WTC11 (cell line): ENCODE results near the gene KRTAP10-4. TPM values are rescaled to one million over a fixed set of nuclear protein-coding genes. Genes with fewer than 3 reads are reported as not detected.

Experiments used
- ATAC-seq: fragments of 200-7000 bp; cut with Tn5 transposase; 2 replicates; pipeline ENCODE4 v1.10.0; 2021; ENCODE audit warnings: mild to moderate bottlenecking, moderate library complexity
- CTCF ChIA-PET: fragments of 300-600 bp; sonication (Branson Sonifier 250); formaldehyde crosslinking; loops from one replicate; lab custom pipeline; 2021; ENCODE audit warnings: antibody characterized with exemption; lab: Charles Lee
- POLR2A ChIA-PET: fragments of 350-600 bp; sonication (Branson Sonifier 250); formaldehyde crosslinking; loops from one replicate; lab custom pipeline; 2021; ENCODE audit warnings: antibody characterized with exemption; lab: Charles Lee
- DNase-seq: peaks from one replicate; pipeline ENCODE4 v3.0.0; 2021; ENCODE audit warnings: low spot score
- H3K27ac Mint-ChIP-seq: 2 replicates; pipeline ENCODE4 v1.8.0; 2021; ENCODE audit warnings: mixed read lengths
- H3K27me3 Mint-ChIP-seq: 2 replicates; pipeline ENCODE4 v1.8.0; 2021; ENCODE audit warnings: low read depth, mild to moderate bottlenecking, moderate library complexity, mixed read lengths
- H3K36me3 Mint-ChIP-seq: 2 replicates; pipeline ENCODE4 v1.8.0; 2021; ENCODE audit warnings: mixed read lengths
- H3K4me1 Mint-ChIP-seq: 2 replicates; pipeline ENCODE4 v1.8.0; 2022; ENCODE audit warnings: mixed read lengths
- H3K4me3 Mint-ChIP-seq: 2 replicates; pipeline ENCODE4 v1.8.0; 2021; ENCODE audit warnings: mild to moderate bottlenecking, moderate library complexity, mixed read lengths
- H3K9me3 Mint-ChIP-seq: 2 replicates; pipeline ENCODE4 v1.8.0; 2021; ENCODE audit warnings: mixed read lengths
- ATF1 ChIP-seq: sonication (generic); formaldehyde crosslinking; IDR thresholded peaks from 2 replicates; pipeline ENCODE4 v1.8.1; 2023; ENCODE audit warnings: mild to moderate bottlenecking, moderate library complexity, missing genetic modification reagents
- FOXJ3 ChIP-seq: sonication (generic); formaldehyde crosslinking; IDR thresholded peaks from 2 replicates; pipeline ENCODE4 v1.9.0; 2021; ENCODE audit warnings: missing genetic modification reagents, mild to moderate bottlenecking, borderline replicate concordance
- FOXP1 ChIP-seq: sonication (generic); formaldehyde crosslinking; IDR thresholded peaks from 2 replicates; pipeline ENCODE4 v1.8.0; 2022; ENCODE audit warnings: missing genetic modification reagents, mild to moderate bottlenecking, moderate library complexity, borderline replicate concordance
- NFE2L1 ChIP-seq: sonication (generic); formaldehyde crosslinking; IDR thresholded peaks from 2 replicates; pipeline ENCODE4 v1.8.1; 2023; ENCODE audit warnings: missing genetic modification reagents
- NR1H2 ChIP-seq: sonication (generic); formaldehyde crosslinking; IDR thresholded peaks from 2 replicates; pipeline ENCODE4 v1.9.0; 2021; ENCODE audit warnings: mild to moderate bottlenecking, moderate library complexity, missing genetic modification reagents
- RORB ChIP-seq: fragments of 250-450 bp; sonication (Bioruptor Pico); IDR thresholded peaks from 2 replicates; pipeline ENCODE4 v1.9.0; 2021; ENCODE audit warnings: mild to moderate bottlenecking
- TEAD4 ChIP-seq: sonication (generic); formaldehyde crosslinking; IDR thresholded peaks from 2 replicates; pipeline ENCODE4 v1.8.0; 2022; ENCODE audit warnings: mild to moderate bottlenecking, missing genetic modification reagents
- ZNF121 ChIP-seq: sonication (generic); formaldehyde crosslinking; IDR thresholded peaks from 2 replicates; pipeline ENCODE4 v1.8.0; 2023; ENCODE audit warnings: missing genetic modification reagents
- ZNF232 ChIP-seq: sonication (generic); formaldehyde crosslinking; IDR thresholded peaks from 2 replicates; pipeline ENCODE4 v1.8.0; 2022; ENCODE audit warnings: mild to moderate bottlenecking, missing genetic modification reagents
- total RNA-seq: library from RNA; stranded (reverse); gene quantifications from 3 replicates; pipeline ENCODE4 v1.2.3, GENCODE V29; 2021
- TF ChIP-seq, protein P1 (sequence below): fragments of 250-450 bp; sonication (Bioruptor Pico); IDR thresholded peaks from 2 replicates; pipeline ENCODE4 v1.9.0; 2021; ENCODE audit warnings: mild to moderate bottlenecking, borderline replicate concordance
- TF ChIP-seq, protein P2 (sequence below): sonication (generic); formaldehyde crosslinking; IDR thresholded peaks from 2 replicates; pipeline ENCODE4 v1.8.1; 2022; ENCODE audit warnings: missing genetic modification reagents, borderline replicate concordance
- TF ChIP-seq, protein P3 (sequence below): sonication (generic); formaldehyde crosslinking; IDR thresholded peaks from 2 replicates; pipeline ENCODE4 v1.8.1; 2023; ENCODE audit warnings: mild to moderate bottlenecking, moderate library complexity, missing genetic modification reagents
- TF ChIP-seq, protein P4 (sequence below): sonication (generic); formaldehyde crosslinking; IDR thresholded peaks from 2 replicates; pipeline ENCODE4 v1.8.0; 2022; ENCODE audit warnings: mild to moderate bottlenecking, missing genetic modification reagents
- TF ChIP-seq, protein P5 (sequence below): sonication (generic); formaldehyde crosslinking; IDR thresholded peaks from 2 replicates; pipeline ENCODE4 v1.8.1; 2022; ENCODE audit warnings: low read depth, missing genetic modification reagents, borderline replicate concordance
- TF ChIP-seq, protein P6 (sequence below): sonication (generic); formaldehyde crosslinking; IDR thresholded peaks from 2 replicates; pipeline ENCODE4 v1.8.0; 2023; ENCODE audit warnings: mild to moderate bottlenecking, missing genetic modification reagents
- TF ChIP-seq, protein P7 (sequence below): sonication (generic); formaldehyde crosslinking; IDR thresholded peaks from 2 replicates; pipeline ENCODE4 v1.8.1; 2022; ENCODE audit warnings: mild to moderate bottlenecking, moderate library complexity, missing genetic modification reagents

The KRTAP10-4 gene
- total RNA-seq, 1 experiment from 2014 or later = not detected

DNA sequence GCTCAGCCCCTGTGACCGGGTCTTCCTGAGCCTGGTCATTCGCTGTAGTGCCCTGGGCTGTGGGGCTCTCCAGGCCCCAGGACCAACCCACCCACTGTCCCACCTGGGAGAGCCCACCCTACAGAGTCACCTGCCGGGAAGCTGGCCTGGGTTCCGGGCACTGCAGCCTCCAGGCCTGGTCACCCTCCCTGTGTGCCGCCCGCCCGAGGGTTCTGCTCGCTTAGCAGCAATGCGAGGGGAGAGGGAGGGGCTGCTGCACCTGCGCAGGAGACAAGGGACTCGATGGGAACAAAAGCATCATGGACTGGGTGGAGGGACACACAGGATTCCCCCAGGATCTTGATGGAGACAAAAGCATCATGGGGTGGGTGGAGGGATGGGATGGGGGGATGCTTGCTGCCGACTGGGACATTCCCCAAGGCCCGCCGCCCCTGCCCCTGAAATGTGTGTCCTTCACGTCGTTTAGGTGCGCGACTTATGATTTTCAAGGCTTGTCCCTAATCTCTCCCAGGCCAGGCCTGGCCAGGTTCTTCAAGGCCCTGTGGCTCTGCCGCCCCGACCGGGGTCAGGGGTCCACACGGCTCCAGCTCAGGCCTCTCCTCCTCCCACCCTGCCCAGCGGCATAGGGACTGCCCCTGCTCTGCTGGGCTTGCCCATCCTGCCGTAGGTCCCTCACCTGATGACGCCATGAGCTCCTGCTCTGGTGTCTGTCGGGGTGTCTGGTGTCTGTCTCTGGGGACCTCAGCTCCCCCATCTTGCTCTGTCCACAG is 40.0 kb downstream of the KRTAP10-4 start (continued):
- TF ChIP-seq, protein P1, sequence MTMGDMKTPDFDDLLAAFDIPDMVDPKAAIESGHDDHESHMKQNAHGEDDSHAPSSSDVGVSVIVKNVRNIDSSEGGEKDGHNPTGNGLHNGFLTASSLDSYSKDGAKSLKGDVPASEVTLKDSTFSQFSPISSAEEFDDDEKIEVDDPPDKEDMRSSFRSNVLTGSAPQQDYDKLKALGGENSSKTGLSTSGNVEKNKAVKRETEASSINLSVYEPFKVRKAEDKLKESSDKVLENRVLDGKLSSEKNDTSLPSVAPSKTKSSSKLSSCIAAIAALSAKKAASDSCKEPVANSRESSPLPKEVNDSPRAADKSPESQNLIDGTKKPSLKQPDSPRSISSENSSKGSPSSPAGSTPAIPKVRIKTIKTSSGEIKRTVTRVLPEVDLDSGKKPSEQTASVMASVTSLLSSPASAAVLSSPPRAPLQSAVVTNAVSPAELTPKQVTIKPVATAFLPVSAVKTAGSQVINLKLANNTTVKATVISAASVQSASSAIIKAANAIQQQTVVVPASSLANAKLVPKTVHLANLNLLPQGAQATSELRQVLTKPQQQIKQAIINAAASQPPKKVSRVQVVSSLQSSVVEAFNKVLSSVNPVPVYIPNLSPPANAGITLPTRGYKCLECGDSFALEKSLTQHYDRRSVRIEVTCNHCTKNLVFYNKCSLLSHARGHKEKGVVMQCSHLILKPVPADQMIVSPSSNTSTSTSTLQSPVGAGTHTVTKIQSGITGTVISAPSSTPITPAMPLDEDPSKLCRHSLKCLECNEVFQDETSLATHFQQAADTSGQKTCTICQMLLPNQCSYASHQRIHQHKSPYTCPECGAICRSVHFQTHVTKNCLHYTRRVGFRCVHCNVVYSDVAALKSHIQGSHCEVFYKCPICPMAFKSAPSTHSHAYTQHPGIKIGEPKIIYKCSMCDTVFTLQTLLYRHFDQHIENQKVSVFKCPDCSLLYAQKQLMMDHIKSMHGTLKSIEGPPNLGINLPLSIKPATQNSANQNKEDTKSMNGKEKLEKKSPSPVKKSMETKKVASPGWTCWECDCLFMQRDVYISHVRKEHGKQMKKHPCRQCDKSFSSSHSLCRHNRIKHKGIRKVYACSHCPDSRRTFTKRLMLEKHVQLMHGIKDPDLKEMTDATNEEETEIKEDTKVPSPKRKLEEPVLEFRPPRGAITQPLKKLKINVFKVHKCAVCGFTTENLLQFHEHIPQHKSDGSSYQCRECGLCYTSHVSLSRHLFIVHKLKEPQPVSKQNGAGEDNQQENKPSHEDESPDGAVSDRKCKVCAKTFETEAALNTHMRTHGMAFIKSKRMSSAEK = no peak
- TF ChIP-seq RORB (no peak), FOXP1 (CRISPR knock-in tag) (no peak), FOXJ3 (CRISPR knock-in tag) (no peak), ATF1 (CRISPR knock-in tag) (no peak)

DNA sequence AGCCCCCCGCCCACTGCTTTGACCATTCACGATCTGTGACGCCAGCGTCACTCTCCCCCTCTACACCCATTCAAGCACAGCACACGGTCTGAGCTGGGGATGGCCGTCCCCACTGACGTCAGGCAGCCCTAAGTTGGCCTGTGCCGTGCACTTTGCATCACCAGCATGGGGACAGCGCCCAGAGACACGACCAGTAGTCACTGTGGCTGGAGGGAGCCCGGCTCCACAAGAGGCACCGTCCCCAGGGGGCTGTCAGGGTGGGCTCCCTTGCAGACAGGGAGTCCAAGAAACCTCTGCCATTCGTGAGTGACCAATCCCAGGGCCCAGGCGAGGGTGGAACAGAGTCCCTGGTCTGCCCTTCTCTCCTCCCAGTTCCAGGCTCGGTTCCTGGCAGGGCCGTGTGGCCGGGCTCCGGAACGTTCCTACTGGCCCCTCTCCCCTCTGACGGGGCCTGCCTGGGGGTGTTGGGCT is 40.7 kb downstream of the KRTAP10-4 start:
- DNase-seq (no peak), ATAC-seq (no peak)
- ChIA-PET CTCF (no interaction called here), POLR2A (no interaction called here)
- Mint-ChIP-seq H3K9me3 (peaks cover 33% of the 10 kb centered on the region), H3K27me3 (peaks cover 4% of the 10 kb centered on the region), H3K36me3 (peaks cover 36% of the 10 kb centered on the region), H3K27ac (no peak overlapping the region), H3K4me1 (peaks cover 31% of the 10 kb centered on the region), H3K4me3 (no peak overlapping the region)
- TF ChIP-seq ZNF121 (CRISPR knock-in tag) = no peak
- no peak for TF ChIP-seq NFE2L1 (CRISPR knock-in tag)
- TF ChIP-seq, protein P2, sequence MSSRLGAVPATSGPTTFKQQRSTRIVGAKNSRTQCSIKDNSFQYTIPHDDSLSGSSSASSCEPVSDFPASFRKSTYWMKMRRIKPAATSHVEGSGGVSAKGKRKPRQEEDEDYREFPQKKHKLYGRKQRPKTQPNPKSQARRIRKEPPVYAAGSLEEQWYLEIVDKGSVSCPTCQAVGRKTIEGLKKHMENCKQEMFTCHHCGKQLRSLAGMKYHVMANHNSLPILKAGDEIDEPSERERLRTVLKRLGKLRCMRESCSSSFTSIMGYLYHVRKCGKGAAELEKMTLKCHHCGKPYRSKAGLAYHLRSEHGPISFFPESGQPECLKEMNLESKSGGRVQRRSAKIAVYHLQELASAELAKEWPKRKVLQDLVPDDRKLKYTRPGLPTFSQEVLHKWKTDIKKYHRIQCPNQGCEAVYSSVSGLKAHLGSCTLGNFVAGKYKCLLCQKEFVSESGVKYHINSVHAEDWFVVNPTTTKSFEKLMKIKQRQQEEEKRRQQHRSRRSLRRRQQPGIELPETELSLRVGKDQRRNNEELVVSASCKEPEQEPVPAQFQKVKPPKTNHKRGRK (CRISPR knock-in tag) = no peak
- TF ChIP-seq TEAD4 = no peak
- TF ChIP-seq, protein P3, sequence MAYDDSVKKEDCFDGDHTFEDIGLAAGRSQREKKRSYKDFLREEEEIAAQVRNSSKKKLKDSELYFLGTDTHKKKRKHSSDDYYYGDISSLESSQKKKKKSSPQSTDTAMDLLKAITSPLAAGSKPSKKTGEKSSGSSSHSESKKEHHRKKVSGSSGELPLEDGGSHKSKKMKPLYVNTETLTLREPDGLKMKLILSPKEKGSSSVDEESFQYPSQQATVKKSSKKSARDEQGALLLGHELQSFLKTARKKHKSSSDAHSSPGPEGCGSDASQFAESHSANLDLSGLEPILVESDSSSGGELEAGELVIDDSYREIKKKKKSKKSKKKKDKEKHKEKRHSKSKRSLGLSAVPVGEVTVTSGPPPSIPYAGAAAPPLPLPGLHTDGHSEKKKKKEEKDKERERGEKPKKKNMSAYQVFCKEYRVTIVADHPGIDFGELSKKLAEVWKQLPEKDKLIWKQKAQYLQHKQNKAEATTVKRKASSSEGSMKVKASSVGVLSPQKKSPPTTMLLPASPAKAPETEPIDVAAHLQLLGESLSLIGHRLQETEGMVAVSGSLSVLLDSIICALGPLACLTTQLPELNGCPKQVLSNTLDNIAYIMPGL (CRISPR knock-in tag) = no peak

DNA sequence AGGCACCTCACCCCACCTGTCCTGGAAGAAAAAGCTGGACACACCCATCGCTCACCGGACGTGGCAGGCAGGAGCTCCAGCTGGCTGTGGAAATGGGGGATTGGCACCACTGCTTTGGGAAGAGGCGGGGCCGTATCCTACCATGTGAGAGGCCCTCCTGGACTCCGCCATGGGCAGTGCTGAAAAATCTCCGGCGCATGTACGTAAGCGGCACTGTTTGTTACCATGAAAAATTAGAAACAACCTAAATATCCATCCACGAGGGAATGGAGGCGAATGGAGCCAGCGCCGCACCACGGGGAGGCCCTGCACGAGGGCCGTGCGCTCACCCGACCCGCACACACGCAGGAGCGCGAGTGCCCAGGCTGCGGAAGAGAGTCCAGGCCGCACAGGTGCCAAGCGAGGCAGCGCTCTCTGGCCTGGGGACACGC is 41.4 kb downstream of the KRTAP10-4 start:
- POLR2A ChIA-PET = no interaction called here
- no peak overlapping the region for H3K4me3 Mint-ChIP-seq
- no peak overlapping the region for H3K27ac Mint-ChIP-seq
- peaks cover 33% of the 10 kb centered on the region for H3K9me3 Mint-ChIP-seq
- peaks cover 36% of the 10 kb centered on the region for H3K36me3 Mint-ChIP-seq
- H3K27me3 Mint-ChIP-seq = peaks cover 4% of the 10 kb centered on the region
- DNase-seq (no peak), ATAC-seq (no peak)
- H3K4me1 Mint-ChIP-seq = peaks cover 31% of the 10 kb centered on the region
- CTCF ChIA-PET = no interaction called here
- TF ChIP-seq, protein P4, sequence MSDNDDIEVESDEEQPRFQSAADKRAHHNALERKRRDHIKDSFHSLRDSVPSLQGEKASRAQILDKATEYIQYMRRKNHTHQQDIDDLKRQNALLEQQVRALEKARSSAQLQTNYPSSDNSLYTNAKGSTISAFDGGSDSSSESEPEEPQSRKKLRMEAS (CRISPR knock-in tag) = no peak
- TF ChIP-seq NR1H2 (no peak), ZNF232 (no peak)
- TF ChIP-seq, protein P5, sequence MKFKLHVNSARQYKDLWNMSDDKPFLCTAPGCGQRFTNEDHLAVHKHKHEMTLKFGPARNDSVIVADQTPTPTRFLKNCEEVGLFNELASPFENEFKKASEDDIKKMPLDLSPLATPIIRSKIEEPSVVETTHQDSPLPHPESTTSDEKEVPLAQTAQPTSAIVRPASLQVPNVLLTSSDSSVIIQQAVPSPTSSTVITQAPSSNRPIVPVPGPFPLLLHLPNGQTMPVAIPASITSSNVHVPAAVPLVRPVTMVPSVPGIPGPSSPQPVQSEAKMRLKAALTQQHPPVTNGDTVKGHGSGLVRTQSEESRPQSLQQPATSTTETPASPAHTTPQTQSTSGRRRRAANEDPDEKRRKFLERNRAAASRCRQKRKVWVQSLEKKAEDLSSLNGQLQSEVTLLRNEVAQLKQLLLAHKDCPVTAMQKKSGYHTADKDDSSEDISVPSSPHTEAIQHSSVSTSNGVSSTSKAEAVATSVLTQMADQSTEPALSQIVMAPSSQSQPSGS (CRISPR knock-in tag) = no peak
- TF ChIP-seq, protein P2 (CRISPR knock-in tag) = no peak
- TF ChIP-seq, protein P6, sequence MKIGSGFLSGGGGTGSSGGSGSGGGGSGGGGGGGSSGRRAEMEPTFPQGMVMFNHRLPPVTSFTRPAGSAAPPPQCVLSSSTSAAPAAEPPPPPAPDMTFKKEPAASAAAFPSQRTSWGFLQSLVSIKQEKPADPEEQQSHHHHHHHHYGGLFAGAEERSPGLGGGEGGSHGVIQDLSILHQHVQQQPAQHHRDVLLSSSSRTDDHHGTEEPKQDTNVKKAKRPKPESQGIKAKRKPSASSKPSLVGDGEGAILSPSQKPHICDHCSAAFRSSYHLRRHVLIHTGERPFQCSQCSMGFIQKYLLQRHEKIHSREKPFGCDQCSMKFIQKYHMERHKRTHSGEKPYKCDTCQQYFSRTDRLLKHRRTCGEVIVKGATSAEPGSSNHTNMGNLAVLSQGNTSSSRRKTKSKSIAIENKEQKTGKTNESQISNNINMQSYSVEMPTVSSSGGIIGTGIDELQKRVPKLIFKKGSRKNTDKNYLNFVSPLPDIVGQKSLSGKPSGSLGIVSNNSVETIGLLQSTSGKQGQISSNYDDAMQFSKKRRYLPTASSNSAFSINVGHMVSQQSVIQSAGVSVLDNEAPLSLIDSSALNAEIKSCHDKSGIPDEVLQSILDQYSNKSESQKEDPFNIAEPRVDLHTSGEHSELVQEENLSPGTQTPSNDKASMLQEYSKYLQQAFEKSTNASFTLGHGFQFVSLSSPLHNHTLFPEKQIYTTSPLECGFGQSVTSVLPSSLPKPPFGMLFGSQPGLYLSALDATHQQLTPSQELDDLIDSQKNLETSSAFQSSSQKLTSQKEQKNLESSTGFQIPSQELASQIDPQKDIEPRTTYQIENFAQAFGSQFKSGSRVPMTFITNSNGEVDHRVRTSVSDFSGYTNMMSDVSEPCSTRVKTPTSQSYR (CRISPR knock-in tag) = no peak
- TF ChIP-seq, protein P7, sequence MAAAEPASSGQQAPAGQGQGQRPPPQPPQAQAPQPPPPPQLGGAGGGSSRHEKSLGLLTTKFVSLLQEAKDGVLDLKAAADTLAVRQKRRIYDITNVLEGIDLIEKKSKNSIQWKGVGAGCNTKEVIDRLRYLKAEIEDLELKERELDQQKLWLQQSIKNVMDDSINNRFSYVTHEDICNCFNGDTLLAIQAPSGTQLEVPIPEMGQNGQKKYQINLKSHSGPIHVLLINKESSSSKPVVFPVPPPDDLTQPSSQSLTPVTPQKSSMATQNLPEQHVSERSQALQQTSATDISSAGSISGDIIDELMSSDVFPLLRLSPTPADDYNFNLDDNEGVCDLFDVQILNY = no peak
